KMS-11 (cell line): ENCODE data around the gene STX19.
"Not testable (repeated sequence)": the region's sequence is repeated elsewhere in the genome, so short reads cannot be mapped to it uniquely, and the experiment has no call there.

Experiments used
- H2AFZ ChIP-seq: fragments of 200-600 bp; sonication (generic); 2 replicates; pipeline ENCODE4 v1.6.1; 2016; ENCODE audit warnings: antibody characterized with exemption, mixed run types, low read depth
- H3K27ac ChIP-seq: fragments of 200-600 bp; sonication (generic); 2 replicates; pipeline ENCODE4 v1.6.1; 2016; ENCODE audit warnings: mild to moderate bottlenecking, mixed run types
- H3K27me3 ChIP-seq: fragments of 200-600 bp; sonication (generic); 2 replicates; pipeline ENCODE4 v1.6.1; 2017; ENCODE audit warnings: mild to moderate bottlenecking, low read depth, mixed run types, moderate library complexity; ENCODE audit not compliant: insufficient read depth
- H3K36me3 ChIP-seq: fragments of 200-600 bp; sonication (generic); 2 replicates; pipeline ENCODE4 v1.6.1; 2017; ENCODE audit warnings: mild to moderate bottlenecking, mixed run types; ENCODE audit not compliant: insufficient read depth
- H3K4me1 ChIP-seq: fragments of 200-600 bp; sonication (generic); 2 replicates; pipeline ENCODE4 v1.6.1; 2016; ENCODE audit warnings: mild to moderate bottlenecking, low read depth, mixed run types; ENCODE audit not compliant: poor library complexity, severe bottlenecking
- H3K4me2 ChIP-seq: fragments of 200-600 bp; sonication (generic); 2 replicates; pipeline ENCODE4 v1.7.0; 2016; ENCODE audit warnings: mild to moderate bottlenecking, mixed run types
- H3K4me3 ChIP-seq: fragments of 200-600 bp; sonication (generic); IDR thresholded peaks from 2 replicates; pipeline ENCODE4 v1.6.1; 2017; ENCODE audit warnings: low read depth, low read length, mixed read lengths; ENCODE audit not compliant: insufficient read depth
- H3K79me2 ChIP-seq: fragments of 200-600 bp; sonication (generic); 2 replicates; pipeline ENCODE4 v1.6.1; 2016; ENCODE audit warnings: low read depth, mixed run types; ENCODE audit not compliant: insufficient read depth
- H3K9ac ChIP-seq: fragments of 200-600 bp; sonication (generic); 2 replicates; pipeline ENCODE4 v1.6.1; 2016; ENCODE audit warnings: mild to moderate bottlenecking, mixed run types
- H4K20me1 ChIP-seq: fragments of 200-600 bp; sonication (generic); 2 replicates; pipeline ENCODE4 v1.6.1; 2016; ENCODE audit warnings: mild to moderate bottlenecking, mixed run types; ENCODE audit not compliant: insufficient read depth
- CTCF ChIP-seq: fragments of 200-600 bp; sonication (generic); conservative IDR thresholded peaks from 2 replicates; pipeline ENCODE4 v1.6.1; 2017; ENCODE audit warnings: low read depth, mild to moderate bottlenecking, antibody characterized with exemption, low read length, moderate library complexity, mixed read lengths

The STX19 gene

GRCh38 chr3:94050546-94050945 is 22.1 kb upstream of the STX19 start:
- H3K4me1 ChIP-seq: no peaks in the 10 kb centered on the region
- no peaks in the 10 kb centered on the region for H3K36me3 ChIP-seq
- no peaks in the 10 kb centered on the region for H4K20me1 ChIP-seq
- H2AFZ ChIP-seq: no peak overlapping the region
- H3K4me2 ChIP-seq: no peak overlapping the region
- no peak overlapping the region for H3K4me3 ChIP-seq
- no peak overlapping the region for H3K27ac ChIP-seq
- no peak for TF ChIP-seq CTCF
- H3K79me2 ChIP-seq: no peaks in the 10 kb centered on the region
- H3K9ac ChIP-seq: no peak overlapping the region
- H3K27me3 ChIP-seq: no peaks in the 10 kb centered on the region

DNA sequence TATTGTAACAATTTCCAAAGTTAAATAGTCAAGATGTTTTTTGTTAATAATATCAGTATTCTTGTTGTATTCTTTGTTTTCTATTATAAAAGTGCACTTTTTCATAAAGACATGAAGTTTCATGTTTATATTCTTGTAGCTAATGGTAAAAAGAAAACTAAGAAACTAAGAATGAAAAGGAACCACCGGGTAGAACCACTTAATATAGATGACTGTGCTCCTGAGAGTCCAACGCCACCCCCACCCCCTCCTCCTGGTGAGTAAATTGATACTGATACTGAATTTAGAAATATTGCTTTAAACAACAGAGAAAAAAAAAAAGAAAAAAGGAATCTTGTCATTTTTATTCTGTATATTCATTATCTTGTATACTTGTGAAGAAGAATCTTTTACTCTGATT is 20.9 kb upstream of the STX19 start:
- H3K9ac ChIP-seq: no peak overlapping the region
- H3K79me2 ChIP-seq: no peaks in the 10 kb centered on the region
- no peak overlapping the region for H3K27ac ChIP-seq
- H3K36me3 ChIP-seq: no peaks in the 10 kb centered on the region
- no peak overlapping the region for H3K4me2 ChIP-seq
- no peak overlapping the region for H3K4me3 ChIP-seq
- no peak for TF ChIP-seq CTCF
- H3K27me3 ChIP-seq: no peaks in the 10 kb centered on the region
- no peaks in the 10 kb centered on the region for H4K20me1 ChIP-seq
- H3K4me1 ChIP-seq: no peaks in the 10 kb centered on the region
- no peak overlapping the region for H2AFZ ChIP-seq

- Histone ChIP-seq H3K4me3 (no peak overlapping the region), H3K36me3 (no peaks in the 10 kb centered on the region), H3K4me1 (no peaks in the 10 kb centered on the region), H3K4me2 (no peak overlapping the region), H3K79me2 (no peaks in the 10 kb centered on the region), H4K20me1 (no peaks in the 10 kb centered on the region), H3K27me3 (no peaks in the 10 kb centered on the region), H3K9ac (no peak overlapping the region), H3K27ac (no peak overlapping the region), H2AFZ (no peak overlapping the region)
- TF ChIP-seq CTCF: no peak
Observed at GRCh38 chr3:94046533-94046932, 18.1 kb upstream of the STX19 start.

DNA sequence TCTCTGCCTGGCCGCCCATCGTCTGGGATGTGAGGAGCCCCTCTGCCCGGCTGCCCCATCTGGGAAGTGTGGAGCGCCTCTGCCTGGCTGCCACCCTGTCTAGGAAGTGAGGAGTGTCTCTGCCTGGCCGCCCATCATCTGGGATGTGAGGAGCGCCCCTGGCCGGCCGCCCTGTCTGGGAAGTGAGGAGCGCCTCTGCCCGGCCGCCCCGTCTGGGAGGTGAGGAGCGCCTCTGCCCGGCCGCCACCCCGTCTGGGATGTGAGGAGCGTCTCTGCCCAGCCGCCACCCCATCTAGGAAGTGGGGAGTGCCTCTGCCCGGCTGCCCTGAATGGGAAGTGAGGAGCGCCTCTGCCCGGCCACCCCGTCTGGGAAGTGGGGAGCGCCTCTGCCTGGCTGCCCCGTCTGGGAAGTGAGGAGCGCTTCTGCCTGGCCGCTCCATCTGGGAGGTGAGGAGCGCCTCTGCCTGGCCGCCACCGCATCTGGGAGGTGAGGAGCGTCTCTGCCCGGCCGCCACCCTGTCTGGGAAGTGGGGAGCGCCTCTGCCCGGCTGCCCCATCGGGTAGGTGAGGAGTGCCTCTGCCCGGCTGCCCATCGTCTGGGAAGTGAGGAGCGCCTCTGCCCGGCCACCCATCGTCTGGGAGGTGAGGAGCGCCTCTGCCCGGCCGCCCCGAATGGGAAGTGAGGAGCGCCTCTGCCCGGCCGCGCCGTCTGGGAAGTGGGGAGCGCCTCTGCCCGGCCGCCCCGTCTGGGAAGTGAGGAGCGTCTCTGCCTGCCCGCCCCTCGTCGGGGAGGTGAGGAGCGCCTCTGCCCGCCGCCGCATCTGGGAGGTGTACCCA is 15.9 kb upstream of the STX19 start:
- H2AFZ ChIP-seq, H3K79me2 ChIP-seq, H4K20me1 ChIP-seq, H3K9ac ChIP-seq, H3K4me1 ChIP-seq, H3K4me3 ChIP-seq, H3K27ac ChIP-seq, H3K27me3 ChIP-seq, H3K36me3 ChIP-seq, H3K4me2 ChIP-seq: not testable (repeated sequence)

- Histone ChIP-seq H3K79me2 (no peaks in the 10 kb centered on the region), H3K27ac (no peak overlapping the region), H3K27me3 (no peaks in the 10 kb centered on the region), H3K4me1 (no peaks in the 10 kb centered on the region), H2AFZ (no peak overlapping the region), H4K20me1 (no peaks in the 10 kb centered on the region), H3K4me3 (no peak overlapping the region), H3K9ac (no peak overlapping the region), H3K36me3 (no peaks in the 10 kb centered on the region), H3K4me2 (no peak overlapping the region)
- no peak for TF ChIP-seq CTCF
Observed at GRCh38 chr3:94043285-94043684, 14.9 kb upstream of the STX19 start.
